IPS-NIHi7 (cell line): ENCODE measurements around the gene RNF130.
A peak's percentile ranks its signal among the peaks of the same experiment; 100 is the strongest.
"Not testable (repeated sequence)": the region's sequence is repeated elsewhere in the genome, so short reads cannot be mapped to it uniquely, and the experiment has no call there.

Source experiments
- DNase-seq: peaks from one replicate; pipeline ENCODE4 v3.0.0; 2012; ENCODE audit warnings: mixed read lengths; ENCODE audit errors: extremely low spot score

The RNF130 gene

GRCh38 chr5:180103487-180104167, 32.1 kb upstream of the RNF130 start:
- no peak for DNase-seq

- no peak for DNase-seq
These were observed 31.1 kb upstream of the RNF130 start for GRCh38 chr5:180102636-180103035.

DNA sequence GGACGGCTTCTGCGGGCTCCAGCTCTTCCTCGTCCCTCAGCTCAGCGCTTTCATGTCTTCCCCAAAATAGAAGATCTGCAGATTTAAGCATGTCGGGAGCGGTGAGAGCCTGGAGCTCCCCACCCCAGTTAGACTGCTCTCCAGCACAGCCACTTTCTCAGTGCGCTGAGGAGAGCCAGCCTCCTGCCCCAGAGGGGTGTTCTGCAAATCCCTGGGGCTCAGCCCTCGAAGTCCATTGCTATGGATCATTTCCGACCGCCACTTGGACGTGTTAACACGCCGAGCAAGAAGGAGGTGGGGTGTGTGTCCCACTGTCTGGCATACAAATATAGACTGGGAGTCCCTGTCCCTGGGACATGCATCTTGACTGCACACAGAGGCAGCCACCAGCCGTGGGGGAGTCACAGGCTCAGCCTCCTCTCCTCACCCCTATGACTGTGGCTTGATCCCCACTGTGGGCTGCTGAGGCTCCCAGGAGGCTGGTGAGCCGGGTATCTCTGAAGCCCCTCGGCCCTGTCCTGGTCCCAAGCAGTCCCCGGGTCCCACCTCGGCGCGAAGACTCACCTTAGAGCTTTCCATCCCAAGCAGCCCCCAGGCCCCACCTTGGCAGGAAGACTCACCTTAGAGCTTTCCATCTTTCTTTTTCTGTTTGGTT, 30.0 kb upstream of the RNF130 start:
- DNase-seq, result no peak

GRCh38 chr5:180100621-180101450, 29.3 kb upstream of the RNF130 start:
- DNase-seq, result no peak

- DNase-seq, result no peak
These were observed 28.4 kb upstream of the RNF130 start for GRCh38 chr5:180099733-180100611.

GRCh38 chr5:180098991-180099732, 27.6 kb upstream of the RNF130 start:
- DNase-seq, result no peak

- DNase-seq, result no peak
These were observed 27.0 kb upstream of the RNF130 start for GRCh38 chr5:180098526-180098925.

DNA sequence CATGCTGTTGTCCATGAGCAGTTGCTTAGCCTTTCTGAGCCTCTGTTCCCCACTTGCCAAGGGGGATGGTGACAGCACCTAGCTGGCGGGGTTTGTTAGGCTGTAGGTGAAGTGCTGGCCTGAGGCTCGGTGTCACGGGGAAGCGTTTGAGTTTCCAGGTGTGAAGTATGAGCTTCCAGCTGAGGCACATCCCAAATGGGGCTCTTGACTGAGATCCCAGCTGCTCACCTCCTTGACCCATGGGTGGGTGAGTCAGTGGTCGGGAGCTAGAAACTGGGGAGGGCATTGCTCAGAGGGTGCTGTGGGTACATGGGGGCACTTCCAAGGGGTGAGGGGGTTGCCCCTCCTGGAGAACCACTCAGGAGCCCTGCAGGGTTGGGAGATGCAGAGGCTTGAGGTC, 26.4 kb upstream of the RNF130 start:
- DNase-seq, result no peak

GRCh38 chr5:180097163-180097894, 25.8 kb upstream of the RNF130 start:
- no peak for DNase-seq

DNA sequence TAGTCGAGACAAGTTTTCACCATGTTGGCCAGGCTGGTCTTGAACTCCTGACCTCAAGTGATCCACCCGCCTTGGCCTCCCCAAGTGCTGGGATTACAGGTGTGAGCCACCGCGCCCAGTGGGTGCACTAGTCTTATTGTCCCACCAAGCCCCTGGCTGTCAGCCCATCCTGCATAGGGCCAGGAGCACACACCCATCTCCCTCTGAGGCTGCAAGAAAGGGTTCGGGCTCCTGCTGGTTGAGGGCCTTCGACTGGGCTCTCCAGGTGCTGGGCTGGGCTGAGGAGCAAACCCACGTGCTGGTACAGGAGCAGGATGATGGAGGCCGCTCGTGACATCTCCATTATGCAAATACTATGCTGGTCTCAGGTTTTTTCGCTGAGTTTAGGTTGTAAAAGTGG, 25.1 kb upstream of the RNF130 start:
- no peak for DNase-seq

GRCh38 chr5:180095545-180095944, 24.0 kb upstream of the RNF130 start:
- DNase-seq, result no peak

DNA sequence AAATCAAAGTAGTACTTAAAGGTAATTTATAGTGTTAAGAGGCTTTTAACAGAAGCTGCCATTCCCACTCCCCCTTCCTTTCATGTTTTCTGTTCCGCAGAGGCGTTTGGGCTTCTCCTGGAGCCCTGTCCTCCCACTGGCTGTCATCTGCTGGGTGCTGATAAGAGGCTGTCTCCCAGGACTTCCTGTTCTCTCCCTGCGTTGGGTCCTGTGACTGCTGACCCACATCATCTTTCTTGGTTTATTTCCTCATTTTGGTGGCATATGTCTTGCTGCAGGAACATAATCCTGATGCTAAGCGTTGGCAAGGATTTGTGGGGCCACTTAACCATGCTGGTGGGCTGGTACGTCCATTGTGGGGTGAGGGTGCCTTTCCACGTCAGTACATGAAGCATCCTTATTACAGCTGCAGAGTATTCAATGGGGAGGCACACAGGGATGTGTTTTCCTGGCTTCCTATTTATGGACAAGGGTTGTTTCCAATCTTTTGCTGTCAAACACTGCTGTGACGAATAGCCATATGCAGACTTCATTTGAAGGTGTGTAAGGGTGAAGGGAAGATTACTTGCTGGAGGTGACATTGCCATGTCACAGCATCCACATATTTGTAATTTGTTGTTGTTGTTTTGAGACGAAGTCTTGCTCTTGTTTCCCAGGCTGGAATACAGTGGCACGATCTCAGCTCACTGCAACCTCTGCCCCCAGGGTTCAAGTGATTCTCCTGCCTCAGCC, 22.3 kb upstream of the RNF130 start:
- DNase-seq, result no peak

GRCh38 chr5:180093241-180093640, 21.7 kb upstream of the RNF130 start:
- DNase-seq, result no peak

GRCh38 chr5:180090769-180091546, 19.4 kb upstream of the RNF130 start:
- peak; percentile 64 for DNase-seq

GRCh38 chr5:180090098-180090768, 18.7 kb upstream of the RNF130 start:
- DNase-seq, result peak; percentile 81

DNA sequence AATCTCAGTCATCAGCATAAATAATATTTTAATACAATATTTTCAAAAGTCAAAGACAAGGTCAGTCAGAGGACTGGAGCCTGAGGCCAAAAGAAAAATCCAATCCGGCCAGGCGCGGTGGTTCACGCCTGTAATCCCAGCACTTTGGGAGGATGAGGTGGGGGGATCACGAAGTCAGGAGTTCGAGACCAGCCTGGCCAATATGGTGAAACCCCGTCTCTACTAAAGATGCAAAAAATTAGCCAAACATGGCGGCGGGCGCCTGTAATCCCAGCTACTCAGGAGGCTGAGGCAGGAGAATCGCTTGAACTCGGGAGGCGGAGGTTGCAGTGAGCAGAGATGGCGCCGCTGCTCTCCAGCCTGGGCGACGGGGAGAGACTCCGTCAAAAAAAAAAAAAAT, 18.1 kb upstream of the RNF130 start:
- not testable (repeated sequence) for DNase-seq

DNA sequence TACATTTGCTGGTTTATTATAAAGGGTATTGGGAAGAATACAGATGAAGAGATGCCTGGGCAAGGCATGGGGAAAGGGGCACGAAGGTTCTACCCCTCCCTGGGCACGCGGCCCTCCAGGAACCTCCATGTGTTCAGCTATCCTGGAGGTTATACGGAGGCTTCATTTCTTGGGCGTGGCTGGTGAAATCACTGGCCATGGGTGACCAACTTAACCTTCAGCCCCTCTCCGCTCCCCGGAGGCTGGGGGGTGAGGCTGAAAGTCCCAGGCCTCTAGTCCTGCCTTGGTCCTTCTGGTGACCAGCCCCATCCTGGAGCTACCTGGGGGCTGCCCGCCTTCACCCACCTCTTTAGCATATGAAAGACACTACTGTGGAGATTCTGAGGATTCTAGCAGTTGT, 17.0 kb upstream of the RNF130 start:
- DNase-seq, result no peak

DNA sequence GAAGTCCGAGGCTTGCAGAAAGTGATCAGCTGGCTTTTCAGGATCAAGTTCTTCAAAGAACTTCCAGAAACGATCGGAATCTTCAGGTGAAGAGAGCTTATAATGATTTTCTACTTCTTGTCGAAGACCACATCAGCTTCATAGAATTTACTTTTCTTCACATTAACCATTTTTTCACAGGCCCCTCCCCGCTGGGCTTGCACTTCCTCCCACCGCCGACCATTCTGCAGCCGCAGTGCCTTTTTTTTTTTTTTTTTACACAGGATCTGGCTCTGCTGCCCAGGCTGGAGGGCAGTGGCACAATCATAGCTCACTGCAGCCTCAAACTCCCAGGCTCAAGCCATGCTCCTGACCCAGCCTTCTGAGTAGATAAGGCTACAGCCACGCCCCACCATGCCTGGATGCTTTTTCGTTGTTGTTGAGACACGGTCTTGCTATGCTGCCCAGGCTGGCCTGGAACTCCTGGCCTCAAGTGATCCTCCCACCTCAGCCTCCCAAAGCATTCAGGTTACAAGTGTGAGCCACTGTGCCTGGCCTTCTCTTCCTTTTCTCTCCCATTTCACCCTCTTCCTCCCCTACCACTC, 15.3 kb upstream of the RNF130 start:
- no peak for DNase-seq
